Activated CD8-positive, alpha-beta memory T cell treated with anti-CD3 and anti-CD28 coated beads, Interleukin-2, amount 50 U/mL, for 48 hours (primary cell): ENCODE data around the gene RMI2.

Experiments
- DNase-seq: peaks from one replicate; pipeline ENCODE4 v3.0.0-alpha.2; 2020

The RMI2 gene

DNA sequence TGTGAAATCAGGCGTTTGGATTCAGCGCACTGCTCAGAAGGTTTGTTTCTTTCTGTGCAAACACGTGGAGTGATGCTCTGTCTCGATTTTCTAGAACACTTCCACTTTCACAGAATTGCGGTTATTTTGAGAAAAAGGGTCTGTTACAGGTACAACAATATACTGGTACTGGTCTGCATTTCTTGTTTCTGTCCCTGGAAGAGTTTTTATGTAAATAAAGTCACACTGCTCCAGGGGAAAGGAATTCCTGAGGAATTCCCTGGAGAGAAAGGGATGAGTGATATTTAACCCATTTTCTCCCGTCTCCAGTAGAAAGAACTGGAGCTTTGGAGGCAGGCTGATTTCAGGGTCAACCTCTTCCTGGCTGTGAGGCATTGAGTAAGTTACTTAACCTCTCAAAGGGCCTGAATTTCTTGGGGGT is 16.2 kb upstream of the RMI2 start:
- no peak for DNase-seq

DNA sequence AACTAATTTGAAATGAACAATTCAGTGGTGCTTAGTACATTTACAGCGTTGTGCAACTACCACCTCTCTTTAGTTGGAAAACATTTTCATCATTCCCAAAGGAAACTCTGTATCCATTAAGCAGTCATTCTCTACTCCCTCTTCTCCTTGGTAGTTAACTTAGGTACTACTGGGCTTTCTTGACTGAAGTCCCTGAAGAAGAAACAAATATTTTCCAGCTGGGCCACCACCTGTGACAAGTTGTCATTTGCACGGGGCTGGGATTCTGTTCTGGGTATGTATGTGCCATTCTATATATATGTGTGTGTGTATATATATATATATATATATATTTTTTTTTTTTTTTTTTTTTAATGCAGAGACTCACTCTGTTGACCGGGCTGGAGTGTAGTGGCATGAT is 15.4 kb upstream of the RMI2 start:
- no peak for DNase-seq

DNA sequence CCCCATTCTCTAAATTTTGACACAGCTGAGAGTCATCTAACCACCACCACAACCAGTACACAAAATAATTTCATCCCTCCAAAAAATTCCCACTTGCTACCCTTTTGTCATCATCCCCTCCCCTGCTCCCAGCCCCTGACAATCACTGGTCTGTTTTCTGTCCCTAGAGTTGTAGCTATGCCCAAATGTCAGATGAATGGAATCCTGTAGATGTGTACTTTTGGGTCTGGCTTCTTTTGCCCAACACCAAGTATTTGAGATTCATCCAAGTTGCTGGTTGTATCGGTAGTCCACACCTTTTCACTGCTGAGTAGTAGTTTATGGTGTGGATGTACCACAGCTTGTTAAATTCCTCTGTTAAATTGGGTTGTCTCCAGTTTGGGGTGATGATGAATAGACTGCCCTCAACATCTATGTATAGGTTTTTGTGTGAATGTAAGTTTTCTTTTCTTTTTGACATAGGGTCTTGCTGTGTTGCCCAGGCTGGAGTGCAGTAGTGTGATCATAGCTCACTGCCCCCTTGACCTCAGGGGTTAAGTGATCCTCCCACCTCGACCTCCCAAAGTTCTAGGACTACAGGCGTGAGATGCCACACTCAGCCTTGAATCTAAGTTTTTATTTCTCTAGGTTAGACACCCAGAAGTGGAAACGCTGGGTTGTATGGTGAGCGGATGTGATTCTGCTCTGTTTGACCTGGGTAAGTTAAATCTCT is 14.6 kb upstream of the RMI2 start:
- no peak for DNase-seq

DNA sequence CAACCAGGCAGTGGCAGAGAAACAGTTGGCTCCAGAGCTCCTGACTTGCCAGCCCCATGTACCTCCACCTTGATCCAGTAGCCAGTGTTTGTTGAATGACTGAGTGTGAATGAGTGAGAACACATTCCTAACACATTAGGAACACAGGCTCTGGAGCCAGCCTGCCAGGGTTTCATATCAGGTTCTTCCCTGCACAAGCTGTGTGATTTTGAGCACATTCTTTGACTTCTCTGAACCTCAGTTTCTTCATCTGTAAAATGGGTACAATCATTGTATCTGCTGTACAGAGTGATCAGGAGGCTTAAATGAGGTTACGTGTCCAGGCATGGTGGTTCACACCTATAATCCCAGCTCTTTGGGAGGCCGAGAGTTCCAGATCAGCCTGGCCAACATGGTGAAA is 13.3 kb upstream of the RMI2 start:
- DNase-seq: no peak

DNA sequence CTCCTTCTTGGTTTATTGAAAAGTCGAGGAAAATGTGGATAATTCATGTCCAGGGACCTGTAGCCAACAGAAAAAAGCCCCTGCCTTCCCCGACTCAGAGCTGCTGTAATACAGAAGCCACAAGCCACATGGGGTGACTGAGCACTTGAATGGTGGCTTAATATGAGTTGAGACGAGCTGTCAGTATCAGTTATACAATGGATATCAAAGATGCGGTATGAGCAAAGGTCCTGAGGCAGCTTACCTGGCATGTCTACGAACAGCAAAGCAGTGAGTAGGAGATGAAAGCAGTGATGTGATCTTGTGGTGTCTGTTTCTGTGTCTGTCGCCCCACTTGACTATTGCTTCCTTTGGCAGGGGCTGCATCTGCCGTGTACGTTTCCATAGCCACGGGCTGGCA is 12.2 kb upstream of the RMI2 start:
- no peak for DNase-seq

DNA sequence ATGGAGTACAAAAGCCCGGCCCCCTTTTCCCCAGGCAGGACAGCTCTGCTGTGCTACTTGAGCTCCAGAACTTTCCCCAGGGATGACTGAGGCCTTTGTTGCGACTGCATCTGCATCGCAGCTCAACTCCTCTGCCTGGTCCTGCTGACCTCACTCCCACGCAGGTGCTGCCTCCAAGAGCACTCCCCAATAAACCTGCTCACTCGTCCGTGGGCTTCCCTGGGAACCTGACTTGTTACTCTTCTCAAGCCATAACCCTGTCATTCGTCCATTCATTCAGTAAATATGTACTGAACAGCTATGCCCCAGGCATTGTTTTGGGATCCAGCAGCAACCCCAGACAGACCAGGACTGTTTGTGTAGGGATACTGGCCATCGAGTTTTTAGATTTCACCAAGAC is 11.6 kb upstream of the RMI2 start:
- no peak for DNase-seq

DNA sequence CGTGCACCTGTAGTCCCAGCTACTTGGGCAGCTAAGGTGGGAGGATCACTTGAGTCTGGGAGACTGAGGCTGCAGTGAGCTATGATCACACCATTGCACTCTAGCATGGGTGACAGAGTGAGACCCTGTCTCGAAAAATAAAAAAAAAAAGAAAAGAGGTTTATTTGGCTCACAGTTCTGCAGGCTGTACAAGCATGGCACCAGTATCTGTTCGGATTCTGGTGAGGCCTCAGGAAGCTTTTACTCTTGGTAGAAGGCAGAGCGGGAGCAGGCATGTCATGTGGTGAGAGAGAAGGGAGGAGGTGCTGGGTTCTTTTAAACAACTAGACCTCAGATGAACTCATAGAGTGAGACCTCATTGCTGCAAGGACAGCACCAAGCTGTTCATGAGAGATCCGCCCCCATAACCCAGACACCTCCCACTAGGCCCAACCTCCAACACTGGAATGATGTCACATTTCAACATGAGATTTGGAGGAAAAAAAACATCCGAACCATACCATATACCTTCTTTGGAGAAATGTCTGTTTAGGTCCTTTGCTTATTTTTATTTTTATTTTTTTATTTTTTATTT is 10.3 kb upstream of the RMI2 start:
- DNase-seq: no peak

DNA sequence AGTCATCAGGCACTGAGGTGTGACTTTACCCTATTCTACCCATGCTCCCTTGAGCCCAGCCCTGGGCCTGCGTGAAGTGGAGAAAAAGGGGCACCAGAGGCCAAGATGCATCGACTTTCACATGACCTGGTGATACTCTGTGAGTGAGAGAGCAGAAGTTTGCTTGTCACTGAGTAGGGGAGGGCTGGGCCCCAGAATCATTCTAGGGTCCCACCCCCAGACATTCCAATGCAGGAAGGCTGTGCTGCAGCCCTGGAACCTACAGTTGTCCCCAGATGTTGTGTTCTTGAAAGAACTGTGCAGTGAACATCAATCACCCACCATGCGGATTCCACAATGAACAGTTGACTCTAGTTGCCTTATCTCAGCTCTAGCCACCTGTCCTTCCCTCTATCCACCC is 6.2 kb upstream of the RMI2 start:
- DNase-seq: no peak

DNA sequence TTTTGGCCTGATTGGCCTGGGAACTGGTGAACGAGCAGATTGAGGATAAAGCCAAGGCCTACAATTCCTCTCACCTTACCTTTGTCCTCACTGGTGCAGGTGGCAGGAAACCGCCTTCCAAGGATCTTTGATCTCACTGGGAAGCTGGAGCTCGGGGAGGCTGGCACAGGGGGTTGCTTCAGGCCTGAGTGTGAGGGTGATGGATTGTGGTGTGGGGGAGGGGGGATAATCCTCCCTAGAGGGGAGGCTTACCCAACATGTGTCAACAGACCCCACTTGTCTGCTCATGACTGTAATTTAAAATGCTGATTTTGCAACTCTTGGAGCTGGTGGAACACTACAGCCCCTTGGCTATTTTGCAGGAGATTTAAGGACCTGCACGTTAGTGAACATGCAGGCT is 4.5 kb upstream of the RMI2 start:
- DNase-seq: no peak

DNA sequence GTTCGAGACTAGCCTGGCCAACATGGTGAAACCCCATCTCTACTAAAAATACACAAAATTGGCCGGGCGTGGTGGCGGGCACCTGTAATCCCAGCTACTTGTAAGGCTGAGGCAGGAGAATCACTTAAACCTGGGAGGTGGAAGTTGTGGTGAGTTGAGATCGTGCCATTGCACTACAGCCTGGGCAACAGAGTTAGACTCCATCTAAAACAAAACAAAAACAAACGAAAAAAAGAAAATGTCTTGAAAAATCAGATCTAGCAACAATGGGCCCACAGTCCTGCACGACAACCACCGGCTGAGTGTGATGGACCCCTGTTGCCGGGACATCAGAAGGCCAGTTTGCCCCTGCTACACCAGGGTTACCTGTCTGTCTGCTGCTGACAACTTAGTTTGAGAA is 3.9 kb upstream of the RMI2 start:
- no peak for DNase-seq

DNA sequence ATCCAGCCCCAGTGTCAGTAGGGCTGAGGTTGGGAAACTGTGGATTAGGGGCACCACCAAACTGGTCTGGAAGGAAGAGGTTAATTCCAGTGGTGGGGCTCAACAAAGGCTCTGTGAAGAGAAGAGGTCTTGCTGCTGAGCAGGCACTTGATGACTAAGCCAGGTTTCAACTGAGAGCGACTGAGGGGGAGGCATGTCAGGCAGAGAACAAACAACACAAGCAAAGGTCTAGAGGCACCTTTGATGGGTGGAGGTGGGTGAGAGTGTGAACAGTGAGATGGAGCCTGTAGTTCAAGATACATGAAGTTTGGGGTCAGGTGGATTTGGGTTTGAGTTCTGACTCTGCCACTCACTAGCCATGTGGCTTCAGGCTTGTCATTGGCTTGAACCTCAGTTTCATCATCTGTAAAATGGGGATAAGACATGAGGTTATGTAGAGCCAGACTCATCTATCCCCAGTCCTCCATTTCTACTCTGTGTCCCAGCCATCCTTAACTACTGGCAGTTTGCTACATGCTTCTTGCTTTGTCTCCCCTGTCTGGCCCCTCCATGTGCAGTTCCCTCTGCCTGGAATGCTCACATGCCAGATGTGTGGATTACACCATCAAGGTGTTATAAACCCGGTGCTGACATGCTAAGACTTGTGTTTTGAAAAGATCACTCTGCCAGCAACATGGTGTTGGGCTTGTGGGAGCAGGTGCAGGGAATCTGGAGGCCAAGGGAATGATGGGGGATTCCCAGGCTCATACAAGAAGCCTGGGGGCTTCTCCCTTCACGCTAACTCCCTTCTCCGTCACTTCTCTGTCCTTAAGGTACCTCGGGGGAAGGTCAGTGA is 3.0 kb upstream of the RMI2 start:
- no peak for DNase-seq

DNA sequence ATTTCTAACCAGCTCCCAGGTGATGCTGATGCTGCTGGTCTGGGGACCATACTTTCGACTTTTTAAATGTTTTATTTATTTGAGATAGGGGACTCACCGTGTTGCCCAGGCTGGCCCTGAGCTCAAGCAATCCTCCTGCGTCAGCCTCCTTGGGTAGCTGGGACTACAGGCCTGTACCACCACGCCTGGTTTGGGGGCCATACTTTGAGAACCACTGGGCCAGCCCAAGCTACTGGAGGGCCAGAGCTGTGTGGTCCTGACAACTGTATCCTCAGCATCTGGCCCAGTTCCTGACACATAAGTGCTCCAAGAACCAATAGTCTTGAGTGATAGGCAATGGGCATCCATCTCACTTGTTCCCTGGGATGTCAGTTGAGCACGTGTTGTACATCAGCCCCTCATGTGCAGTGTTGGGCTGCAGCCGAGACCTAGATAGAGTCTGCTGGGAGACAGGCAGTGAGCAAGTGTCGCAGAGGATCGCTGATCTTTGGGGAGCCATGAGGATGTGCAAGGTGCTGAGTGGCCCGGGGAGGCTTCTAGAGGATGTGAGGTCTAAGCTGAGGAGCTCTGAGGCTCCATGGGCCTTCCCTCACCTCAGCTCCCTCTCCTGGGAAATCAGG is 1.6 kb downstream of the RMI2 start:
- DNase-seq: no peak

DNA sequence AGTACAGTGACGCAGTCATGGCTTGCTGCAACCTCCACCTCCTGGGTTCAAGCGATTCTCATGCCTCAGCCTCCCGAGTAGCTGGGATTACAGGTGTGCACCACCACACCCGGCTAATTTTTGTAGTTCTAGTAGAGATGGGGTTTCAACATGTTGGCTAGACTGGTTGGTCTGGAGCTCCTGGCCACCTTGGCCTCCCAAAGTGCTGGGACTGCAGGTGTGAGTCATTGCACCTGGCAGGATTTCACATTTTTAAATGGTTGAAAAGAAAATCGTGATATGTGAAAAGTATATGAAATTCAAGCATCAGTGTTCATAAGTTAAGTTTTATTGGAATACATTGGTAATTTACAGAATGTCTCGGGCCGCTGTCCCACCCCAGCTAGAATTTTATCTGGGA is 2.6 kb downstream of the RMI2 start:
- DNase-seq: no peak

DNA sequence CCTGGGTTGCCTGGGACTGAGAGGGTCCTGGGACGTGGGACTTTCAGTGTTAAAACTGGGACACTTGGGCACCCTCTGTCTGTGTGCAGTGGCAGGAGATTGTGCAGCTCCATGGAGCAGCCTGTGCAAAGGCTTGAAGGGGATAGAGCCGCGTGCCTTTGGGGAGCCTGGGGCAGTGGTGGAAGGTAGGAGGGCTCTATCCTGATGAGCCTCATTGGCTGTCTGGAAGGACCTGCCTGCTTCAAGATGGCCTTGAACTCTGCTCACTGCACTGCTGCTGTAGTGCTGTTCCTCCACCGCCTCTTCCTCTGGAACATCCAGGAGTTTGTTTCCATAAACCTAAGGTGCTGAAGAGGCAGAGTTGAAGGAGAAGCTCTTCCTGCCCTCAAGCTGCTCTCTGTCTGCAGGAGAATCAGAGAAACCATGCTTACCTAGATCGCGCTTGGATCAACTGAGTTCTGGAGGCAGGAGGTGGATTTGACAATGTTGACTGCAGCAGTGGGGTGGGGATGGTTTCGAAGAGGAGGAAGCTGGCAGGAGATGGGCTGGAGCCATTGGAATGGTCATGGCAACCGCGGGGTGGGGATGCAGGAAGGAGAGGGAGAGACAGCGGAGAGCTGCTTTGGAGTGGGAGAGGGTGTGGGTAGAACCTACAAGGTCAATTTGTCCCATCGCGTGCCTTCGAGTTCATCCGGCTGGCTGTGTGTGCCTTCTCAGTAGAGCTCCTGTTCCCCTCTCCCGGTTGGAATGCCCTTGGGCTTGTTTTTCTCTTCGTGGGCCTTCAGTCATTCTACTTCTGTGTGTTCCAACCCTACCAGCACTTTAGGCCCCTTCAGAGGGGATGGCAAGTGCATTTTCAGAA is 3.7 kb downstream of the RMI2 start:
- no peak for DNase-seq

DNA sequence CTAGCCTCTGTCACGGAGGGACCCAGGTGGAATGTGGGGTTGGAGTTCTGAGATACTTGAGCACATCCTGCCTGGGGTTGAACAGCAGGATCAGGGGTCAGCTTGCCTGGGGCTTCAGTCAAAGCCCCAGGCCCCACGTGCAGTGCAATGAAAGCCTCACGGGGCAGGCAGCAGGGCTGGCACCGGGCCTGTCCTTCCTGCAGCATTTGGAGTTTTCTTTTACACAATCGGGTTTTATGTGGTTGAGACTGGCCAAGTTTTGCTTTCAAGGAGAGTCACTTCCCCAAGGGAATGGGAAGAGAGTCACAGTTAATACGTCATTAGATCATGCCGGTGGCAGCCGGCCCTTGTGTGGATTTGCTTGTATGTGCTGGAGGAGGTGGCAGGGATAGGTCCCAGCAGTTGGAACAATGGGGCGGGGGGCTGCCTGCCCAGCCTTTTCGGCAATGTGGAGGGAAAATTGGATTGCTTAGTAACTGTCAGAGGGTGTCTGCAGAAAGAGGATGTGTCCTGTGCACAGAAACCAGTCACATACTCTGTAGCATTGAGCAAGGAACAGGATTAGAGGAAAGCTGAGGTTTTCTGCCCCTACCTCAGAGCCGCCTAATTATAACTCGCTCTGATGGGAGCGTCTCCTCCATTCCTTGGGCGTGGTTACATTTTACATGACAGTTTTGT is 4.5 kb downstream of the RMI2 start:
- DNase-seq: no peak

DNA sequence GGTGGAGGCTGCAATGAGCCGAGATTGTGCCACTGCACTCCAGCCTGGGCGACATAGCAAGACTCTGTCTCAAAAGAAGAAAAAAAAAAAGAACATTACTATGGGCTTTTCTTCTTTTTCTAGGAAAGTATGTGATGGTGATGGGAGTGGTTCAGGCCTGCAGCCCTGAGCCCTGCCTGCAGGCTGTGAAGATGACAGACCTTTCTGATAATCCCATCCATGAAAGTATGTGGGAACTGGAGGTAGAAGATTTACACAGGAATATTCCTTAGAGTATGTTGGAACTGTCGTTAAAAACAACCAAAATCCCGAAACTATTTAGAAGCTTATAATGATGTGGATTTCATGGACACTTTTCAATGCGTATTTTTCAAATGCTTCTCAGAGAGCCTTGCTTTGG is 5.3 kb downstream of the RMI2 start:
- no peak for DNase-seq

DNA sequence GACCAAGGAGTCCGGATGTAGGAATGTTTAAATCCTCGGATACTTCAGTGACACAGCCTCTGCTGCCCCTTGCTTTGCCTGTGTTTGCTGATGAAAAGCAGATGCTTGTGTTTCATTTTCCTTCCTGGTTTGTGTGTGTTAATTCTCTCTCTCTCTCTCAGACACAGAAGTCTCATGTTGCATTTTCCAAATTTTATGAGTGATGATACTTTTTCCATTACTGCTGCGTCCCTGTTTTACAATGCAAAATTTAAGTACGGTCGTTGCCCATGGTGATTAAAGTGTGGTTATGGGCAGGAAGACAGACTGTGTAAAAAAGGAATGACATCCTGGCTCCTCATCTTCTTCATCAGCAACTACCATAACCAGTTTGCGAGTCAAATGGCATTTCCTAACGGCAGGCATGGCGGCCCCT is 5.7 kb downstream of the RMI2 start:
- no peak for DNase-seq

DNA sequence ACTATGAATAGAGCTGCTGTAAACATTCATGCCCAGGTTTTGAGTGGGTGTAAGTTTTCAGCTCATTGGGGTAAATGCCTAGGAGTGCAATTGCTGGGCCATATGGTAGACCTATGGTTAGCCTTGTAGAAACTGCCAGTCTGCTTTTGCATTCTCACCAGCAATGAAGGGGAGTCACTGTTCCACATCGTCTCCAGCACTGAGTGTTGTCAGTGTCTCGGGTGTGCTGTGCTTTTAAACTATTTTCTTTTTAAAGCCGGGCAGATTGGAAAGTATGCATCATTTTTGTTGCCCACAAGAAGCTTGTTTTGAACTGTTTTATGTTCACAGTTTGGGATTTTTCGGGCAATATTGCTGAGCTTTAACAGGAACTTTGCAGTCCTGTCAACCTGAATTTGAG is 7.9 kb downstream of the RMI2 start:
- DNase-seq: no peak

DNA sequence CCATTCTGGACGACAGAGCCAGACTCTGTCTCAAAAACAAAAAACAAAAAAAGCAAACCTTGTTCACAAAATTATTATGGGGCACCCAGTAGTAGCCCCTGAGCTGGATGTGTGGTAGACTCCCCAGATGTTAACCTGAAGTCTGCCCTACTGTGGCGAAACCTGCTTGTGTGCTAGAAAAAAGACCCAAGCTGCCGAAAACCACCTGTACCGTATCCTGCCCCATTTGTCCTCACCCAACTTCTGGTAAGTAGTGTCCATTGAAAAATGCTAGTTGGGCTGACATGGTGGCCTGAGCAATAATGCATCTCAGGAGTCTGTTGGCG is 9.1 kb downstream of the RMI2 start:
- DNase-seq: peak; percentile 72

DNA sequence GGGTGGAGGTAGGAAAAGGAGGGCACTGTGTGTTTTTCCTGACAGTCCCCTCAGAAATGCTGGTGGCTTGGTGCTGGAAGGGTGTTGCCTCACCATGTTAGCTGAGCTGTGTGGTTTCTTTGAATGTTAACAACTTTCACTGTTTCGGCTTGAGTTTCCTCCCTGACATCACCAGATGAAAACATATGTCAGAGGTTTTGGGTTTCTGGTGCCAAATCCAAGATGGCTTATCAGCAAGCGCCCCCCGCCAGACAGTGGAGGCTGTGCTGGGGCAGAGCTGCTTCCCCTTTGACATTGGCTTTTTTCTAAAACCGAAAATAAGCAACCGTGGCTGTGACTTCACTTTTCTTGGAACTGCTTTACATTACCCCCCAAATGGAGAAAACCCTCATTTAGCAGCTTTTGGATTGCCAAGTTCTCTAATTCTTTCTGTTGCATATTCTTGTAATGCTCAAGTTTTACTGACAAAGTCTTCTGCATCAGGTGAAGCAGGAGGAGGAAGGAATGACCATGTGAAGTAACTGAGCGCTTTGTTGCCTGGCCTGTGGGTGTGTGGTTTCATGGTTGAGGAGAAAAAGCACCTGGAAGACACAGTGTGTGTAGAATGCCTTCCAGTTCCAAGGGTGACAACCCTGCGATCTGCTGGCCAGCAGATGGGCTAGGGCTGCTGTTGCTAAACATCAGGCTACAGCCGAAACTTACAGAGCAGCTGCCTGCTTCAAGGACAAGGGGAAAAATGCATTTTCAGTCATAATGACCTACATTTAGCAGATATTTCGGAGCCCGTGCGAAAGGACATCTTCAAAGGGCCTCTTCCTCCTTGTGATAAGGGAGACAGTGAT is 9.7 kb downstream of the RMI2 start:
- DNase-seq: peak; percentile 85

DNA sequence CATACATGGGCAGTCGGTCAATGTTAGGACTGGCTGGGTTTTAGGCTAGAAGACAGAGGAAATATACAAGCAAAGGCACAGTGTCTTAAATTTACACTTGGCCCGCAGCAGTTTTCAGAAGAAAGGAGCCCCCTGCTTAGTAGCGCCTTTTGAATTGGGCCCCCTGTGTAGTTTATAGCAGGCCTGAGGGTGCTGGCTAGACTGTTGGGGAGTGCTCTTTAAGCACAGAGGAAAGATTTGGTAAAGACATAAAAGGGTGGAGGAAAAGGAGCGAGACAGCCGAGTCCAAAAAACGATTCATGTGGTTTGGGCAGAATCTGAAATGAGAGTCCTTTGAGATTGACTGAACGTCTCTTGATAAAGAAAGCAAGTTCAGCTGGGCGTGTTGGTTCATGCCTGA is 10.6 kb downstream of the RMI2 start:
- no peak for DNase-seq
